ENCODE results near the gene HIGD1A. TPM values are rescaled to one million over a fixed set of nuclear protein-coding genes. Genes with fewer than 3 reads are reported as not detected.

The HIGD1A gene
- total RNA-seq, 1 experiment from 2014 or later = 77.6 TPM

- H3K9me3 Mint-ChIP-seq = no peaks in the 10 kb centered on the region
- Histone ChIP-seq H2AK5ac (ENCODE audit: insufficient read length, low read length) (no peak overlapping the region), H3K9ac (ENCODE audit: extremely low read depth, insufficient read length, low read length) (no peak overlapping the region), H4K91ac (ENCODE audit: insufficient read length, low read depth, low read length) (no peak overlapping the region), H3K4ac (ENCODE audit: low read depth, low read length) (no peak overlapping the region), H2BK120ac (ENCODE audit: low read depth, low read length, poor library complexity, severe bottlenecking) (no peak overlapping the region), H2AFZ (ENCODE audit: low read length) (no peak overlapping the region), H3K4me2 (ENCODE audit: insufficient read depth, insufficient read length, low read length) (peak overlapping the region; percentile 90), H4K5ac (ENCODE audit: insufficient read length, low read depth, low read length) (no peak overlapping the region), H3K9me3 (ENCODE audit: control insufficient read depth, low read depth, low read length) (no peaks in the 10 kb centered on the region), H3T11ph (ENCODE audit: low read length) (no peak overlapping the region), H3K18ac (ENCODE audit: insufficient read length, low read depth, low read length) (no peak overlapping the region), H2BK5ac (ENCODE audit: insufficient read length, low read length) (no peak overlapping the region), H3K79me1 (ENCODE audit: insufficient read depth, low read depth, low read length, poor library complexity, severe bottlenecking) (peaks cover 2% of the 10 kb centered on the region), H4K8ac (replicated peaks; ENCODE audit: insufficient read length, low read depth, low read length) (no peak overlapping the region), H3K79me2 (ENCODE audit: insufficient read depth, low read length) (peaks cover 12% of the 10 kb centered on the region; the same call in 1 of the 2 replicates), H3K4me1 (ENCODE audit: insufficient read depth, low read length) (peaks cover 2% of the 10 kb centered on the region), H4K20me1 (ENCODE audit: control insufficient read depth, insufficient read depth, insufficient read length) (no peaks in the 10 kb centered on the region), H2BK15ac (ENCODE audit: low read depth, low read length) (no peak overlapping the region), H3K23ac (ENCODE audit: insufficient read length, low read depth, low read length) (no peak overlapping the region), H3K27me3 (ENCODE audit: insufficient read depth, low read length) (peaks cover 4% of the 10 kb centered on the region; the same call in 1 of the 2 replicates), H3K27ac (ENCODE audit: insufficient read length, low read depth, low read length) (no peak overlapping the region), H3K14ac (ENCODE audit: insufficient read depth, low read length) (no peak overlapping the region), H3K23me2 (ENCODE audit: insufficient read length, low read depth, low read length, poor library complexity, severe bottlenecking) (peaks cover 10% of the 10 kb centered on the region), H3K56ac (ENCODE audit: insufficient read length, low read depth, low read length) (no peak overlapping the region), H2BK20ac (ENCODE audit: low read depth, low read length, poor library complexity, severe bottlenecking) (no peak overlapping the region), H2BK12ac (ENCODE audit: insufficient read length, low read depth, low read length) (no peak overlapping the region)
- no peak overlapping the region for H3K27ac Mint-ChIP-seq
- H3K4me1 Mint-ChIP-seq = peaks cover 45 to 47% of the 10 kb centered on the region in 2 experiments
- H3K36me3 Mint-ChIP-seq (ENCODE audit: insufficient read depth in 1 of 3, low read depth in 3 of 3) = peaks cover 4 to 8% (median 5%) of the 10 kb centered on the region in 3 experiments; a peak in 5 of 7 replicates
- WGBS (ENCODE audit: extremely low coverage, insufficient read length, low lambda C conversion rate) = no CpG with 5 or more reads among the region's 13 CpGs
- TF ChIP-seq CTCF (conservative IDR thresholded peaks at IDR 0.05) = no peak
- peak overlapping the region; percentile 94 to 96 for H3K4me3 Mint-ChIP-seq
- H3K27me3 Mint-ChIP-seq (ENCODE audit: low read depth) = peaks cover 22% of the 10 kb centered on the region
- DNase-seq = no peak
Observed at GRCh38 chr3:42804831-42805132, 492 bp upstream of the HIGD1A start.
